Retinal pigment epithelial cell (primary cell): ENCODE measurements around the gene ITGBL1.

Experiments
- DNase-seq: peaks from one replicate; pipeline ENCODE4 v3.0.0-alpha.2; 2010; ENCODE audit warnings: low read depth
- H3K4me3 ChIP-seq: 2 replicates; pipeline ENCODE4 v1.5.1; 2011; ENCODE audit warnings: mild to moderate bottlenecking, low read length, control low read depth, moderate library complexity
- CTCF ChIP-seq: conservative IDR thresholded peaks from 2 replicates; pipeline ENCODE4 v1.5.1; 2011; ENCODE audit warnings: low read depth, low read length, control low read depth, inconsistent platforms

The ITGBL1 gene

GRCh38 chr13:101621099-101621498 lies 168.6 kb downstream of the ITGBL1 start:
- no peak for DNase-seq
- TF ChIP-seq CTCF, result no peak
- no peak overlapping the region for H3K4me3 ChIP-seq

GRCh38 chr13:101623470-101624209 lies 171.2 kb downstream of the ITGBL1 start:
- no peak overlapping the region for H3K4me3 ChIP-seq
- DNase-seq, result no peak
- TF ChIP-seq CTCF, result no peak

- DNase-seq, result no peak
- no peak for TF ChIP-seq CTCF
- no peak overlapping the region for H3K4me3 ChIP-seq
Measured at GRCh38 chr13:101624210-101624922, 171.9 kb downstream of the ITGBL1 start.

- no peak for DNase-seq
- no peak for TF ChIP-seq CTCF
- H3K4me3 ChIP-seq, result no peak overlapping the region
Measured at GRCh38 chr13:101624981-101625380, 172.5 kb downstream of the ITGBL1 start.

GRCh38 chr13:101626925-101627555 lies 174.6 kb downstream of the ITGBL1 start:
- no peak for TF ChIP-seq CTCF
- no peak for DNase-seq
- H3K4me3 ChIP-seq, result no peak overlapping the region

GRCh38 chr13:101627556-101627943 lies 175.1 kb downstream of the ITGBL1 start:
- no peak overlapping the region for H3K4me3 ChIP-seq
- no peak for TF ChIP-seq CTCF

More at GRCh38 chr13:101627556-101627943, 175.1 kb downstream of the ITGBL1 start:
- no peak for DNase-seq
